A549 (cell line): Measurements from ENCODE around the gene MSANTD1. TPM values are rescaled to one million over a fixed set of nuclear protein-coding genes. Genes with fewer than 3 reads are reported as not detected.

ENCODE experiments used
- ATAC-seq, 2 experiments: fragments of 200-7000 bp in 1 of 2; fragments of >200 bp in 1 of 2; cut with Nextera tagmentation in 1 of 2; cut with Tn5 transposase in 1 of 2; 3 replicates each; pipeline versions ENCODE4 v1.8.0 to v1.9.1; 2018 to 2020; ENCODE audit warnings: mild to moderate bottlenecking in 1 of 2, moderate library complexity in 1 of 2
- CTCF ChIA-PET: fragments of 300-600 bp; sonication (Branson Sonifier 250); formaldehyde crosslinking; extraction: SDS; loops from one replicate; lab custom pipeline; 2021; ENCODE audit warnings: antibody characterized with exemption, inconsistent platforms; lab: Yijun Ruan, JAX
- POLR2A ChIA-PET: fragments of 350-600 bp; formaldehyde crosslinking; extraction: SDS; loops from one replicate; lab custom pipeline; 2021; ENCODE audit warnings: antibody characterized with exemption, inconsistent platforms; lab: Yijun Ruan, JAX
- DNase-seq, 2 experiments: peaks; one replicate each; pipeline versions ENCODE4 v3.0.0 to v3.0.0-alpha.2; 2011 to 2016; ENCODE audit warnings: low read depth in 1 of 2, low spot score in 1 of 2
- FAIRE-seq: peaks from 2 replicates; lab custom pipeline; 2011; peaks lifted over from hg19 to GRCh38; lab: Jason Lieb, UNC
- H3K27ac ChIP-seq, 2 experiments: fragments of >200 bp; sonication (Bioruptor Twin); formaldehyde crosslinking; 3 replicates each; pipeline ENCODE4 v1.5.1; 2016 to 2017
- H3K4me1 ChIP-seq: fragments of >200 bp; sonication (Bioruptor Twin); formaldehyde crosslinking; 3 replicates; pipeline ENCODE4 v1.6.1; 2016
- H3K4me2 ChIP-seq: fragments of >200 bp; sonication (Bioruptor Twin); formaldehyde crosslinking; 3 replicates; pipeline ENCODE4 v1.6.1; 2016
- H3K4me3 ChIP-seq: fragments of >200 bp; sonication (Bioruptor Twin); formaldehyde crosslinking; 3 replicates; pipeline ENCODE4 v1.5.1; 2016
- H3K9me3 ChIP-seq: fragments of >200 bp; sonication (Bioruptor Twin); formaldehyde crosslinking; 3 replicates; pipeline ENCODE4 v1.6.1; 2016
- CBX2 ChIP-seq: fragments of 200-600 bp; sonication (generic); IDR thresholded peaks from 2 replicates; pipeline ENCODE4 v1.6.1; 2016; ENCODE audit warnings: low read depth, mild to moderate bottlenecking, borderline replicate concordance
- CEBPB ChIP-seq, 2 experiments: fragments of >200 bp in 1 of 2; sonication (Bioruptor Twin) in 1 of 2; formaldehyde crosslinking in 1 of 2; IDR thresholded peaks; 2 replicates each; pipeline ENCODE4 v1.6.1; 2012 to 2016
- CHD2 ChIP-seq: fragments of 150-350 bp; IDR thresholded peaks from 2 replicates; pipeline ENCODE4 v1.6.1; 2014; ENCODE audit warnings: low read length; ENCODE audit not compliant: partially characterized antibody
- CTCF ChIP-seq: fragments of >200 bp; sonication (Bioruptor Twin); formaldehyde crosslinking; IDR thresholded peaks from 3 replicates; pipeline ENCODE4 v1.5.1; 2016
- EHF ChIP-seq: fragments of 250-450 bp; sonication (Bioruptor Pico); IDR thresholded peaks from 2 replicates; pipeline ENCODE4 v1.5.0; 2020; ENCODE audit warnings: mild to moderate bottlenecking
- EP300 ChIP-seq, 2 experiments: fragments of >200 bp; sonication (Bioruptor Twin); formaldehyde crosslinking; IDR thresholded peaks; 2 replicates in 1 of 2; 3 replicates in 1 of 2; pipeline ENCODE4 v1.6.1; 2016 to 2017
- ESRRA ChIP-seq: fragments of 150-350 bp; IDR thresholded peaks from 2 replicates; pipeline ENCODE4 v1.6.1; 2014; ENCODE audit warnings: mild to moderate bottlenecking, low read length, borderline replicate concordance
- FOSL2 ChIP-seq, 2 experiments: fragments of 450-650 bp in 1 of 2; fragments of >200 bp in 1 of 2; sonication (Bioruptor Twin) in 1 of 2; formaldehyde crosslinking; IDR thresholded peaks; 2 replicates each; pipeline versions ENCODE4 v1.5.0 to v1.6.1; 2016 to 2020; ENCODE audit warnings: mild to moderate bottlenecking in 1 of 2, moderate library complexity in 1 of 2
- HMGXB4 ChIP-seq: fragments of 250-450 bp; sonication (Bioruptor Pico); IDR thresholded peaks from 2 replicates; pipeline ENCODE4 v1.5.0; 2021; ENCODE audit warnings: mild to moderate bottlenecking, moderate library complexity, borderline replicate concordance
- HOXA7 ChIP-seq: fragments of 250-450 bp; sonication (Bioruptor Pico); IDR thresholded peaks from 2 replicates; pipeline ENCODE4 v1.5.0; 2020; ENCODE audit warnings: mild to moderate bottlenecking, moderate library complexity
- HOXB13 ChIP-seq: fragments of 250-450 bp; sonication (Bioruptor Pico); IDR thresholded peaks from 2 replicates; pipeline ENCODE4 v1.5.0; 2020; ENCODE audit warnings: low read depth, mild to moderate bottlenecking, moderate library complexity
- JUN ChIP-seq, 2 experiments: fragments of >200 bp; sonication (Bioruptor Twin); formaldehyde crosslinking; IDR thresholded peaks; 2 replicates in 1 of 2; 3 replicates in 1 of 2; pipeline ENCODE4 v1.6.1; 2016 to 2017
- MAX ChIP-seq: IDR thresholded peaks from 2 replicates; pipeline ENCODE4 v1.6.1; 2012
- MAZ ChIP-seq: fragments of 150-350 bp; IDR thresholded peaks from 2 replicates; pipeline ENCODE4 v1.6.1; 2014; ENCODE audit warnings: antibody characterized with exemption, low read depth, low read length, borderline replicate concordance
- NPAS2 ChIP-seq: fragments of 250-450 bp; sonication (Bioruptor Pico); IDR thresholded peaks from 2 replicates; pipeline ENCODE4 v1.8.0; 2022; ENCODE audit warnings: mild to moderate bottlenecking, moderate library complexity, borderline replicate concordance
- PHF8 ChIP-seq: fragments of 200-600 bp; sonication (generic); IDR thresholded peaks from 2 replicates; pipeline ENCODE4 v1.6.1; 2016; ENCODE audit warnings: low read depth, mild to moderate bottlenecking, antibody characterized with exemption, moderate library complexity, borderline replicate concordance
- POLR2AphosphoS2 ChIP-seq: conservative IDR thresholded peaks from 2 replicates; pipeline ENCODE4 v1.6.1; 2012; ENCODE audit warnings: low read length, improper control_type of control experiment, inconsistent platforms
- RAD21 ChIP-seq, 2 experiments: fragments of >200 bp in 1 of 2; sonication (Bioruptor Twin) in 1 of 2; formaldehyde crosslinking in 1 of 2; IDR thresholded peaks in 1 of 2; conservative IDR thresholded peaks in 1 of 2; 2 replicates in 1 of 2; 3 replicates in 1 of 2; pipeline ENCODE4 v1.6.1; 2012 to 2018; ENCODE audit warnings: inconsistent platforms in 1 of 2
- RCOR1 ChIP-seq: fragments of 150-350 bp; IDR thresholded peaks from 2 replicates; pipeline ENCODE4 v1.6.1; 2014; ENCODE audit warnings: antibody characterized with exemption, low read length, low read depth
- RFX5 ChIP-seq: fragments of 450-650 bp; IDR thresholded peaks from 2 replicates; pipeline ENCODE4 v1.7.1; 2014; ENCODE audit warnings: antibody characterized with exemption, mild to moderate bottlenecking, moderate library complexity
- RNF2 ChIP-seq: fragments of 200-600 bp; sonication (generic); IDR thresholded peaks from 2 replicates; pipeline ENCODE4 v1.6.1; 2016; ENCODE audit warnings: low read depth, mild to moderate bottlenecking, antibody characterized with exemption, moderate library complexity, borderline replicate concordance
- ZC3H11A ChIP-seq: fragments of 450-650 bp; IDR thresholded peaks from 2 replicates; pipeline ENCODE4 v1.6.1; 2014; ENCODE audit warnings: antibody characterized with exemption, mild to moderate bottlenecking
- ZFP36 ChIP-seq: fragments of 450-650 bp; IDR thresholded peaks from 2 replicates; pipeline ENCODE4 v1.6.1; 2014; ENCODE audit warnings: borderline replicate concordance; ENCODE audit not compliant: partially characterized antibody
- ZNF302 ChIP-seq: fragments of 250-450 bp; sonication (Bioruptor Pico); IDR thresholded peaks from 2 replicates; pipeline ENCODE4 v1.9.0; 2021; ENCODE audit warnings: inconsistent platforms, mild to moderate bottlenecking, moderate library complexity
- ZSCAN20 ChIP-seq: fragments of 250-450 bp; sonication (Bioruptor Pico); IDR thresholded peaks from 2 replicates; pipeline ENCODE4 v1.8.0; 2022; ENCODE audit warnings: mild to moderate bottlenecking, moderate library complexity
- WGBS: methylation state at CpG from one replicate; pipeline ENCODE4 v1.1.6; 2017; ENCODE audit errors: missing lambda C conversion rate; 5-methylcytosine and 5-hydroxymethylcytosine counted together
- polyA plus RNA-seq, 4 experiments: library from polyadenylated mRNA; depleted of rRNA in 3 of 4; stranded (reverse); fragments of >200 nt; fragmentation: RNase III in 1 of 4; extraction: RNeasy Plus Mini Kit Qiagen cat#74134 plus additional on column Dnase treatment in 1 of 4; gene quantifications; 2 replicates in 3 of 4; 3 replicates in 1 of 4; pipeline ENCODE4 v1.2.3, GENCODE V29; 2011 to 2017
- TF ChIP-seq, protein P1 (sequence below): fragments of >200 bp; sonication (Bioruptor Twin); formaldehyde crosslinking; IDR thresholded peaks from 3 replicates; pipeline ENCODE4 v1.6.1; 2016
- TF ChIP-seq, protein P2 (sequence below): fragments of 450-650 bp; IDR thresholded peaks from 2 replicates; pipeline ENCODE4 v1.6.1; 2014; ENCODE audit warnings: antibody characterized with exemption
- TF ChIP-seq, protein P3 (sequence below): fragments of >200 bp; sonication (Bioruptor Twin); formaldehyde crosslinking; IDR thresholded peaks from 2 replicates; pipeline ENCODE4 v1.6.1; 2016

MSANTD1 gene
- polyA plus RNA-seq, 2 of the 4 experiments (the other 2 are of a cell fraction) = 0.08 to 0.12 TPM

DNA sequence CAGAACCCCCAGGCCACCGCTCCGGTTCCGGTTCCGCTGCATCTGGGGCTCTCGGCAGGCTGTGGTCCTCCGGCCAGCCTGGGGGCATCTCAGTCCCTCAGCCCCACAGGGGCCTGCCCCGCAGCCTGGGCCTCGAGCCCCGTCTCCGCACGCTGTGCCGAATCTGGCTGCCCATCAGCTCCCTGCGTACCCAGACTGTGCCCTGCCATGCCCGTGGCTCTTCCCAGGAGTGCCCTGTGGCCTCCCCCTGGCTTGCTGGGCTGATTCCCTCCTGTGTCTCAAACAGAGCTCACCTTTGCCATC is 830 bp upstream of the MSANTD1 start:
- ATAC-seq = no peak
- H3K4me2 ChIP-seq = no peak overlapping the region
- H3K4me3 ChIP-seq = no peak overlapping the region
- POLR2A ChIA-PET = no interaction called here
- H3K4me1 ChIP-seq = no peaks in the 10 kb centered on the region
- TF ChIP-seq ESRRA (no peak), ZC3H11A (no peak), CTCF (no peak), CBX2 (no peak), RFX5 (no peak), ZFP36 (no peak), EHF (no peak), FOSL2 (IDR thresholded peaks at IDR 0.05) (no peak), FOSL2 (CRISPR knock-in tag; IDR thresholded peaks at IDR 0.05) (no peak), HOXA7 (CRISPR knock-in tag) (no peak), RCOR1 (no peak), ZSCAN20 (CRISPR knock-in tag) (no peak)
- TF ChIP-seq, all 56 proteins: peak for 0
- DNase-seq = no peak
- H3K9me3 ChIP-seq = no peaks in the 10 kb centered on the region
- WGBS = no CpG with 5 or more reads among the region's 14 CpGs
- no peak overlapping the region for H3K27ac ChIP-seq
- CTCF ChIA-PET = interaction anchor here (0.7 to 1.0 kb wide), 2 partner anchors 54 to 232 kb away, joined by 3 read pairs; no protein-coding TSS in a partner anchor
- FAIRE-seq = no peak

DNA sequence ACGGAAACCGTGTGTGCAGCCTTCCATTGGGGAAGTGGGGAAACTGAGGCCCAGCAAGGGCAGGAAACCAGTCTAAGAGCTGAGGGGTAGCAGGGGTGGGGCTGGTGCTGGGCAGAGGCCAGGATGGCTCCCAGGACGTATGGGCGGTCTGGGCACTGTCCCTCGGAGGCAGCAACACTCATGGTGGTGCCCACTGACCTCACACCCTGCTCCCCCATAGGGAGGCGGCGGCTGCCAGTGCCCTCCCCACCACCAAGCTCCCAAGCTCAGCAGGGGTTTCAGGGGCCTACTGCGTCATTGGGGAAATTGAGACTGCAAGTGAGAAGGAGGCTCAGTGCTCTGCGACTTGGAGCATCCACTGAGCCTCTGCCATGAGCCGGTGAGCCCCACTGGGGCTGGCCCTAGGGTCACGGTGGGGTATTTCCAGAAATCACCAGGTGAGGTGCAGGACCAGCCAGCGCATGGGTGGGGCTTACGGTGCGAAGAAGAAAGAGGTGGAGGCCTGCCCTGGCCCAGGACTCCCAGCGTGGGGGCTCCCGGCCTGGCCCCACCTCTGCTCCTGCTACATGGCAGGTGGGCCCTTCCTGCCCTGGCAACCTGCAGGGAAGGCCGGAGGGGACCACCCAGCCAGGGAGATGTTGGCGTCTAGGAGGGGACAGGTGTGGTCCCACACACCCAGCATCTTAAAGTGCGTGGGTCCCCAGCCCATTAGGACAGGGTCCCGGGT is 915 bp downstream of the MSANTD1 start:
- H3K9me3 ChIP-seq = no peaks in the 10 kb centered on the region
- FAIRE-seq (no peak), DNase-seq (no peak), ATAC-seq (no peak)
- 86% methylated on average over 16 of the region's 20 CpGs for WGBS
- ChIA-PET CTCF (interaction anchor here (1.0 to 1.1 kb wide), 3 partner anchors 24 to 194 kb away, joined by 3 read pairs; no protein-coding TSS in a partner anchor), POLR2A (no interaction called here)
- H3K4me1 ChIP-seq = no peaks in the 10 kb centered on the region
- H3K4me2 ChIP-seq = no peak overlapping the region
- H3K27ac ChIP-seq = no peak overlapping the region
- TF ChIP-seq, protein P1, sequence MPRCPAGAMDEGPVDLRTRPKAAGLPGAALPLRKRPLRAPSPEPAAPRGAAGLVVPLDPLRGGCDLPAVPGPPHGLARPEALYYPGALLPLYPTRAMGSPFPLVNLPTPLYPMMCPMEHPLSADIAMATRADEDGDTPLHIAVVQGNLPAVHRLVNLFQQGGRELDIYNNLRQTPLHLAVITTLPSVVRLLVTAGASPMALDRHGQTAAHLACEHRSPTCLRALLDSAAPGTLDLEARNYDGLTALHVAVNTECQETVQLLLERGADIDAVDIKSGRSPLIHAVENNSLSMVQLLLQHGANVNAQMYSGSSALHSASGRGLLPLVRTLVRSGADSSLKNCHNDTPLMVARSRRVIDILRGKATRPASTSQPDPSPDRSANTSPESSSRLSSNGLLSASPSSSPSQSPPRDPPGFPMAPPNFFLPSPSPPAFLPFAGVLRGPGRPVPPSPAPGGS = no peak
- TF ChIP-seq CHD2 (no peak), ZNF302 (CRISPR knock-in tag) (no peak), RAD21 (conservative IDR thresholded peaks at IDR 0.05 in 1 of 2, IDR thresholded peaks at IDR 0.05 in 1 of 2) (no peak), EP300 (IDR thresholded peaks at IDR 0.05) (no peak), NPAS2 (CRISPR knock-in tag) (no peak), ZC3H11A (no peak), POLR2AphosphoS2 (no peak), MAX (no peak), JUN (IDR thresholded peaks at IDR 0.05) (no peak), RCOR1 (no peak), HMGXB4 (CRISPR knock-in tag) (no peak), CEBPB (IDR thresholded peaks at IDR 0.05) (no peak), ESRRA (no peak), MAZ (no peak), RNF2 (no peak), HOXB13 (CRISPR knock-in tag) (no peak), PHF8 (no peak)
- TF ChIP-seq, protein P2, sequence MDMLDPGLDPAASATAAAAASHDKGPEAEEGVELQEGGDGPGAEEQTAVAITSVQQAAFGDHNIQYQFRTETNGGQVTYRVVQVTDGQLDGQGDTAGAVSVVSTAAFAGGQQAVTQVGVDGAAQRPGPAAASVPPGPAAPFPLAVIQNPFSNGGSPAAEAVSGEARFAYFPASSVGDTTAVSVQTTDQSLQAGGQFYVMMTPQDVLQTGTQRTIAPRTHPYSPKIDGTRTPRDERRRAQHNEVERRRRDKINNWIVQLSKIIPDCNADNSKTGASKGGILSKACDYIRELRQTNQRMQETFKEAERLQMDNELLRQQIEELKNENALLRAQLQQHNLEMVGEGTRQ = no peak
- TF ChIP-seq, protein P3, sequence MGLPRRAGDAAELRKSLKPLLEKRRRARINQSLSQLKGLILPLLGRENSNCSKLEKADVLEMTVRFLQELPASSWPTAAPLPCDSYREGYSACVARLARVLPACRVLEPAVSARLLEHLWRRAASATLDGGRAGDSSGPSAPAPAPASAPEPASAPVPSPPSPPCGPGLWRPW = no peak
- no peak overlapping the region for H3K4me3 ChIP-seq
